ENCODE results near the gene COL17A1.

COL17A1 gene

GRCh38 chr10:104029521-104029860 lies 56.2 kb downstream of the COL17A1 start:
- Mint-ChIP-seq H3K27me3 (no peaks in the 10 kb centered on the region), H3K4me1 (ENCODE audit: low read depth in 2 of 2) (no peaks in the 10 kb centered on the region), H3K4me3 (no peak overlapping the region), H3K9me3 (no peaks in the 10 kb centered on the region), H3K27ac (no peak overlapping the region), H3K36me3 (ENCODE audit: insufficient read depth) (peaks cover 44% of the 10 kb centered on the region)
- DNase-seq (no peak), ATAC-seq (replicated peaks) (no peak)

DNA sequence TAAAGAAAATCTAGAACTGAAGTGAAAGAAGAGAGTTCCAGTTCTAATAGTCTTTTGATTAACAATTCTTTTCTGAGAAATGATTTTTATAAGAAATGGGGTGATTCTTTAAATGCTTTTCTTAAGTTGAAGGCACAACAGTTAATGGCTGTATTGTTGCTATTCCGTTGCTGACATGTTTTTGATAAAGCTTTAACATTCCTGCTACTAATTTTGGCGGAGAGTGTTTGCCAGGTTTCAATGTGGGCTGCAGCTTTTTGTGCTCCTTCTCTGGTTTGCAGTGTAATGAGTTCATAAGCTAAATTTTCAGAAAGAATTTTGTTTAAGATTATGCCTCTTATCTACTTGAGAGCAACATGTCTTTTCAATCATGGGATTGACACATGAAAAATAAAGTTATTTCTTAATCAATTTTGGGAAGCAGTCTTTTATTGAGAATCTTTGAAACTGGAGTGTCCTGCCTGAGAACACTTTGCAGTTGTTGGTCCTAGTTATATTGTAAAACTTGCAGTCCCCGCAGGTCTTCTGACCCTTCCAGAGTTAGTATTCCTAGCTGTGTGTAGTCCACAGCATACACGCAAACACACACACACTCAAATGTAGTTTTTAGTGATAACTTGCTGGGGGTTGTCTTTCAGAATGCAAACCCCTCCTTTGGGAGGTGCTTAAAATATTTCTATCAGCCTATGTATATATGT lies 56.7 kb downstream of the COL17A1 start:
- peaks cover 47% of the 10 kb centered on the region for H3K36me3 Mint-ChIP-seq (ENCODE audit: insufficient read depth)
- DNase-seq (no peak), ATAC-seq (replicated peaks) (no peak)
- H3K27ac Mint-ChIP-seq: no peak overlapping the region
- no peak overlapping the region for H3K4me3 Mint-ChIP-seq
- no peaks in the 10 kb centered on the region for H3K9me3 Mint-ChIP-seq
- no peaks in the 10 kb centered on the region for H3K27me3 Mint-ChIP-seq
- no peaks in the 10 kb centered on the region for H3K4me1 Mint-ChIP-seq (ENCODE audit: low read depth in 2 of 2)

DNA sequence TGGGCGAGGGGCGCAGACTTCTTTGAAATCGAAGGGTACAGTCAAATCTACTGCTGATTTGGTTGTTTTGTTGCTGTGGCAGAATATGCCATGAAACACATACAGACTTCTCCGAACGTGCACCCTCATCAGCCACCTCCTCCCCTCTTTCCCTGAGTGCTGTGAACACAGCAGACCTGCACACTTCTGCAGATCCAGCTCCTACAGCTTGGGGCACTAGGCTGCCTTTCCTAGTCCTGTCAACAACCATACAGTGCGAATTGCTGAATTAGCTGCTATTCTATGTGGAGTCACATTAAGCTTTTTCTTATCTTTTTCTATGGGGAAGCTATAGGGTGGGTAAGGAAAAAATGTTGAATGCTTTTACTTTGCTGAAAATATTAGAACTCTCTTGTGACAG lies 57.5 kb downstream of the COL17A1 start:
- H3K4me3 Mint-ChIP-seq: no peak overlapping the region
- H3K27ac Mint-ChIP-seq: no peak overlapping the region
- H3K4me1 Mint-ChIP-seq (ENCODE audit: low read depth in 2 of 2): no peaks in the 10 kb centered on the region
- ATAC-seq (replicated peaks) (no peak), DNase-seq (no peak)
- no peaks in the 10 kb centered on the region for H3K9me3 Mint-ChIP-seq
- peaks cover 52% of the 10 kb centered on the region for H3K36me3 Mint-ChIP-seq (ENCODE audit: insufficient read depth)
- H3K27me3 Mint-ChIP-seq: no peaks in the 10 kb centered on the region

- Mint-ChIP-seq H3K27me3 (no peaks in the 10 kb centered on the region), H3K27ac (no peak overlapping the region), H3K4me1 (ENCODE audit: low read depth in 2 of 2) (peaks cover 0 to 4% of the 10 kb centered on the region in 2 donors), H3K9me3 (no peaks in the 10 kb centered on the region), H3K36me3 (ENCODE audit: insufficient read depth) (peaks cover 63% of the 10 kb centered on the region), H3K4me3 (no peak overlapping the region)
- DNase-seq (no peak), ATAC-seq (replicated peaks) (no peak)
Measured at GRCh38 chr10:104026762-104027161, 58.9 kb downstream of the COL17A1 start.

- H3K4me3 Mint-ChIP-seq: no peak overlapping the region
- ATAC-seq (replicated peaks): no peak
- H3K27me3 Mint-ChIP-seq: no peaks in the 10 kb centered on the region
- H3K9me3 Mint-ChIP-seq: no peaks in the 10 kb centered on the region
- no peak for DNase-seq
- peak overlapping the region in 1 of 2 donors; percentile 52 for H3K27ac Mint-ChIP-seq
- H3K4me1 Mint-ChIP-seq (ENCODE audit: low read depth in 2 of 2): peaks cover 0 to 4% of the 10 kb centered on the region in 2 donors
- peaks cover 70% of the 10 kb centered on the region for H3K36me3 Mint-ChIP-seq (ENCODE audit: insufficient read depth)
Measured at GRCh38 chr10:104025524-104025923, 60.2 kb downstream of the COL17A1 start.

- Mint-ChIP-seq H3K4me3 (no peak overlapping the region), H3K4me1 (ENCODE audit: low read depth in 2 of 2) (peaks cover 0 to 4% of the 10 kb centered on the region in 2 donors), H3K27ac (peak overlapping the region in 1 of 2 donors; percentile 5), H3K9me3 (no peaks in the 10 kb centered on the region), H3K27me3 (no peaks in the 10 kb centered on the region), H3K36me3 (ENCODE audit: insufficient read depth) (peaks cover 84% of the 10 kb centered on the region)
- ATAC-seq (replicated peaks) (no peak), DNase-seq (no peak)
Measured at GRCh38 chr10:104022026-104022425, 63.7 kb downstream of the COL17A1 start.

GRCh38 chr10:104021246-104021645 lies 64.4 kb downstream of the COL17A1 start:
- H3K36me3 Mint-ChIP-seq (ENCODE audit: insufficient read depth): peaks cover 80% of the 10 kb centered on the region
- H3K27ac Mint-ChIP-seq: no peak overlapping the region
- no peak overlapping the region for H3K4me3 Mint-ChIP-seq
- H3K4me1 Mint-ChIP-seq (ENCODE audit: low read depth in 2 of 2): peaks cover 0 to 4% of the 10 kb centered on the region in 2 donors
- no peak for DNase-seq
- H3K9me3 Mint-ChIP-seq: no peaks in the 10 kb centered on the region
- H3K27me3 Mint-ChIP-seq: no peaks in the 10 kb centered on the region
- no peak for ATAC-seq (replicated peaks)

DNA sequence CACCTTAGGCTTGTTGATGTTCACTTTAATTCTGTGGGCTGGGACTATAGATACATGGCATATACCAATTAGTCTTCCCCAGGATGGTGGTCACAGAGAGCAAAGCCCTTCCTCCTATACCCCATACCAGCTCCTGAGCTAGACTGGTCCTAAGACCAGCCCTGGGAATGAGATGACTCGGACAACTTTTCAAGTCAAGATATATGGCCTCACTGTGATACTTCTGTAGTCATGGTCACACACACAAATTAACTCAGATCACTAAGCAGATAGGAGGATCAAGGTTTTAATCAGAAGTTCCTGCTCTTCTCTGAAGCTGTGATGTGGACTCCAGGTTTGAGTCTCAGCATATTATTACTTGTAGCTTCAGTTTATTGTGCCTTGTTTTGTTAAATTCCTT lies 65.7 kb downstream of the COL17A1 start:
- Mint-ChIP-seq H3K27ac (no peak overlapping the region), H3K9me3 (no peaks in the 10 kb centered on the region), H3K4me3 (no peak overlapping the region), H3K36me3 (ENCODE audit: insufficient read depth) (peaks cover 79% of the 10 kb centered on the region), H3K27me3 (no peaks in the 10 kb centered on the region), H3K4me1 (ENCODE audit: low read depth in 2 of 2) (peaks cover 0 to 4% of the 10 kb centered on the region in 2 donors)
- DNase-seq: no peak
- no peak for ATAC-seq (replicated peaks)

- H3K9me3 Mint-ChIP-seq: no peaks in the 10 kb centered on the region
- H3K36me3 Mint-ChIP-seq (ENCODE audit: insufficient read depth): peaks cover 66% of the 10 kb centered on the region
- H3K27me3 Mint-ChIP-seq: no peaks in the 10 kb centered on the region
- ATAC-seq (replicated peaks) (no peak), DNase-seq (no peak)
- H3K4me3 Mint-ChIP-seq: no peak overlapping the region
- no peak overlapping the region for H3K27ac Mint-ChIP-seq
- peaks cover 1 to 4% of the 10 kb centered on the region in 2 donors for H3K4me1 Mint-ChIP-seq (ENCODE audit: low read depth in 2 of 2)
Measured at GRCh38 chr10:104018471-104018870, 67.2 kb downstream of the COL17A1 start.

- Mint-ChIP-seq H3K36me3 (ENCODE audit: insufficient read depth) (peaks cover 61% of the 10 kb centered on the region), H3K27me3 (no peaks in the 10 kb centered on the region), H3K4me3 (no peak overlapping the region), H3K9me3 (no peaks in the 10 kb centered on the region), H3K4me1 (ENCODE audit: low read depth in 2 of 2) (peaks cover 0 to 1% of the 10 kb centered on the region in 2 donors), H3K27ac (peak overlapping the region in 1 of 2 donors; percentile 62)
- ATAC-seq (replicated peaks) (no peak), DNase-seq (no peak)
Measured at GRCh38 chr10:104016661-104017060, 69.0 kb downstream of the COL17A1 start.

- no peaks in the 10 kb centered on the region for H3K27me3 Mint-ChIP-seq
- no peak overlapping the region for H3K27ac Mint-ChIP-seq
- no peak for ATAC-seq (replicated peaks)
- no peak for DNase-seq
- H3K36me3 Mint-ChIP-seq (ENCODE audit: insufficient read depth): peaks cover 47% of the 10 kb centered on the region
- H3K4me1 Mint-ChIP-seq (ENCODE audit: low read depth in 2 of 2): peaks cover 1 to 4% of the 10 kb centered on the region in 2 donors
- no peak overlapping the region for H3K4me3 Mint-ChIP-seq
- H3K9me3 Mint-ChIP-seq: no peaks in the 10 kb centered on the region
Measured at GRCh38 chr10:104014176-104014575, 71.5 kb downstream of the COL17A1 start.

GRCh38 chr10:104013489-104013888 lies 72.2 kb downstream of the COL17A1 start:
- DNase-seq: no peak
- no peak for ATAC-seq (replicated peaks)
- Mint-ChIP-seq H3K27me3 (no peaks in the 10 kb centered on the region), H3K36me3 (ENCODE audit: insufficient read depth) (peaks cover 41% of the 10 kb centered on the region), H3K9me3 (no peaks in the 10 kb centered on the region), H3K4me1 (ENCODE audit: low read depth in 2 of 2) (peaks cover 1 to 4% of the 10 kb centered on the region in 2 donors), H3K4me3 (no peak overlapping the region), H3K27ac (peak overlapping the region in 1 of 2 donors; percentile 35)

DNA sequence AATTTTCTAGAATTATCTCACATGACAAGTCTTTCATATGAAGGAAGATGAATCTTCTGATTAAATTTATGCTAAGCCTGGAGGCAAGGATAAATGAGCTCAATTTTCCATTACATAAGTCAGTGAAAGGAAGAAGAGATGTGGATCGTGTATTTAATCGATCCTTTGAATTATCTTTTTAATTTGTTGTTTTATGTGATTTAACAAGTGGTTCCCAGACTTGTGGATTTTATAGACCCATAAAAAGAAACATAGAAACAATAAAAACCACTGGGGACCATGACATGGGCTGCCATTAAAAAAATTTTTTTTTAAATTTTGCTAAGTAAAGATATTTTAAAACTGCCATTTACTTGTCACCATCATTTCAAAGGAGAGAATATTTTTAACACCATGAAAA lies 73.8 kb downstream of the COL17A1 start:
- no peak overlapping the region for H3K27ac Mint-ChIP-seq
- peaks cover 1 to 4% of the 10 kb centered on the region in 2 donors for H3K4me1 Mint-ChIP-seq (ENCODE audit: low read depth in 2 of 2)
- ATAC-seq (replicated peaks) (no peak), DNase-seq (no peak)
- no peaks in the 10 kb centered on the region for H3K9me3 Mint-ChIP-seq
- no peaks in the 10 kb centered on the region for H3K27me3 Mint-ChIP-seq
- H3K4me3 Mint-ChIP-seq: no peak overlapping the region
- H3K36me3 Mint-ChIP-seq (ENCODE audit: insufficient read depth): peaks cover 39% of the 10 kb centered on the region

DNA sequence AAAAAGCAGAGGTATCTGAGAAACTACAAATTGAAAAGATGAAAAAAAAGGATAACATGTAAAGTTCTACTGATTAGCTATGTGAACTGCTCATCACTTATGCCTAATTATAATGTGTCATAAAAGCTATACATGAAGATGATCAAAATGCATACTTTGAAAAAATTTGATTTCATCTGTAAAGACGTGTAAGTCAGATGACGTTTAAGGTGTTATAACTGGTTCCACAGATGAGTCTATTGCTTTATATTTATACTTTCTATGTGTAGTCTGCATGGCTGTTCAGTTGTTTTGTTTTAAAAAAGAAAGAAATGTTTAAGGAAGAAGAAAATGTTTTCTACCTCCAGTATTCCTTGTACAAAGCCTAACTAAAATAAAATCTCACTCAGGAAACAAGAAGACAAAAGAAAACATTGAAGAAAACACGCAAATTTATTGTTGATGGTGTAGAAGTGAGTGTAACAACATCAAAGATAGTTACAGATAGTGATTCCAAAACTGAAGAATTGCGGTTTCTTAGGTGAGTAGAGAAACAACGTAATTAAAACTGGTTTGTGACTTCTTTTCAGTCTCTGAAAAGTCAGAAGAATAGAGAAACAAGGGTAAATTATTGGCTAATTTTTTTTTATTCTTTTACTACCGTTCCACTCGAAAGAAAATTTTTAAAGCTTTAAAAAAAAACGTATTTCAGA lies 80.4 kb downstream of the COL17A1 start:
- ATAC-seq (replicated peaks): peak; percentile 22
- Mint-ChIP-seq H3K36me3 (ENCODE audit: insufficient read depth) (peaks cover 64% of the 10 kb centered on the region), H3K4me1 (ENCODE audit: low read depth in 2 of 2) (peaks cover 2 to 22% of the 10 kb centered on the region in 2 donors), H3K27ac (peak overlapping the region in 1 of 2 donors; percentile 92), H3K9me3 (no peaks in the 10 kb centered on the region), H3K4me3 (peak overlapping the region in 1 of 2 donors; percentile 45), H3K27me3 (no peaks in the 10 kb centered on the region)
- DNase-seq: no peak

Data from effector memory CD8-positive, alpha-beta T cell (primary cell).